Measurements from ENCODE around the gene FHOD3.

- TF ChIP-seq CTCF (conservative IDR thresholded peaks at IDR 0.05; ENCODE audit: low read depth, low read length) = no peak
- no peak for TF ChIP-seq EZH2 (IDR thresholded peaks at IDR 0.05; ENCODE audit: low read length, unreplicated experiment)
These were observed 221.3 kb downstream of the FHOD3 start for GRCh38 chr18:36518839-36519238.
